Measurements from ENCODE around the gene SPRYD3.
"Not testable (repeated sequence)": the region's sequence is repeated elsewhere in the genome, so short reads cannot be mapped to it uniquely, and the experiment has no call there.

SPRYD3 gene

GRCh38 chr12:53049571-53050318 is 29.4 kb downstream of the SPRYD3 start, which contains the start of gene TNS2:
TNS2 (plus strand) TSS chr12:53050065; CDS start chr12:53050186, 121 bp downstream.
- peak; percentile 37 for DNase-seq

GRCh38 chr12:53048780-53049401 is 30.3 kb downstream of the SPRYD3 start:
- DNase-seq = no peak

GRCh38 chr12:53048033-53048779 is 31.0 kb downstream of the SPRYD3 start:
- no peak for DNase-seq

- DNase-seq = peak; percentile 31
These were observed 31.8 kb downstream of the SPRYD3 start for GRCh38 chr12:53047221-53048032.

- DNase-seq = no peak
These were observed 32.5 kb downstream of the SPRYD3 start for GRCh38 chr12:53046655-53047220.

GRCh38 chr12:53045696-53046045 is 33.5 kb downstream of the SPRYD3 start:
- DNase-seq = no peak

GRCh38 chr12:53044896-53045695 is 34.1 kb downstream of the SPRYD3 start:
- no peak for DNase-seq

GRCh38 chr12:53044052-53044581 is 35.1 kb downstream of the SPRYD3 start:
- no peak for DNase-seq

- DNase-seq = no peak
These were observed 36.4 kb downstream of the SPRYD3 start for GRCh38 chr12:53042607-53043454.

- DNase-seq = no peak
These were observed 39.3 kb downstream of the SPRYD3 start for GRCh38 chr12:53039851-53040250.

- no peak for DNase-seq
These were observed 42.4 kb downstream of the SPRYD3 start for GRCh38 chr12:53036802-53037201.

GRCh38 chr12:53034459-53034858 is 44.7 kb downstream of the SPRYD3 start:
- DNase-seq = no peak

GRCh38 chr12:53033832-53034231 is 45.4 kb downstream of the SPRYD3 start:
- not testable (repeated sequence) for DNase-seq

- no peak for DNase-seq
These were observed 47.6 kb downstream of the SPRYD3 start for GRCh38 chr12:53031616-53032015.

- DNase-seq = not testable (repeated sequence)
These were observed 52.2 kb downstream of the SPRYD3 start for GRCh38 chr12:53027014-53027413.

GRCh38 chr12:53025250-53025649 is 53.9 kb downstream of the SPRYD3 start:
- no peak for DNase-seq

GRCh38 chr12:53014709-53015108 is 64.5 kb downstream of the SPRYD3 start:
- DNase-seq = no peak

Measured in NCI-H2107 (cell line).